ENCODE results near the gene DDR2. TPM values are rescaled to one million over a fixed set of nuclear protein-coding genes. Genes with fewer than 3 reads are reported as not detected.

Gene DDR2
- total and polyA plus RNA-seq, 2 of the 4 experiments (the other 2 are of a cell fraction) = 66.1 to 245 TPM

DNA sequence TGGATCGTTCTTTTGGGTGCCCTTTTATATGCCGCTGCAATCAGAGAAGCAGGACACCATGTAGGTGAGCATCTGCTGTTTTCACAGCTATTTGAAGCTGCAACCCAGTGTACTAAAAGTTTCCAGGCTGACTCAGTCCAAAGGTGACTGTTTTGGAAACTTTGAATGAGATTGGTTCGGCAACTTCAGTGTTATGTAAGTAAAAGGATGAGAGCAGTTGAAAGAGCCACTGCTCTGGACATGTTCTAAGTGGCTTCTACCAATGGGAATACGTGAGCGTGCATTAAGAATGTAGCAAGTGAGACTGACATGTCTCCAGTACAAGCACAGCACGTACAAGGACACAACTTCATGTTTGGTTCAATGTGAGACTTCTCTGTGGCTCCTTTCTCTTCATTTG, 55.6 kb downstream of the DDR2 start:
- POLR2A ChIA-PET (ENCODE audit: unreplicated experiment) = no interaction called here
- no peak overlapping the region for H2BK120ac ChIP-seq (ENCODE audit: low read depth, low read length)
- no peak overlapping the region for H2AK9ac ChIP-seq (replicated peaks; ENCODE audit: low read depth, low read length, poor library complexity)
- peaks cover 37 to 77% of the 10 kb centered on the region in 2 experiments for H3K79me1 ChIP-seq (ENCODE audit: low read depth in 1 of 2, low read length in 2 of 2)
- H3K4me2 ChIP-seq (ENCODE audit: low read depth, low read length) = no peak overlapping the region
- ATAC-seq (ENCODE audit: low read depth) = no peak
- peak overlapping the region; percentile 56 for H2AK5ac ChIP-seq (ENCODE audit: low read depth, low read length)
- no peak overlapping the region for H2BK5ac ChIP-seq (ENCODE audit: low read depth, low read length, poor library complexity, severe bottlenecking)
- no peak overlapping the region; a peak in 1 of 4 replicates for H4K8ac ChIP-seq (ENCODE audit: low read depth in 2 of 2, low read length in 2 of 2)
- no peak overlapping the region for H3K56ac ChIP-seq (ENCODE audit: extremely low read depth, insufficient read depth, low read length)
- H3K4ac ChIP-seq (ENCODE audit: low read depth, low read length) = no peak overlapping the region
- 90% methylated on average over 4 of the region's 6 CpGs; no CpG with 5 or more reads in 1 of the 2 experiments for WGBS, 2 experiments (ENCODE audit: extremely low coverage in 2 of 2, insufficient read length in 1 of 2)
- no peaks in the 10 kb centered on the region for H3K27me3 ChIP-seq (ENCODE audit: control insufficient read depth, insufficient read depth, low read length)
- H4K20me1 ChIP-seq (ENCODE audit: insufficient read depth, low read length) = peaks cover 70% of the 10 kb centered on the region
- intact Hi-C loops (cut with micrococcal nuclease) = no loop called here
- 0 out of 2 replicates have a peak overlapping the region, but pooled peaks have one; percentile 4 for H4K91ac ChIP-seq (ENCODE audit: insufficient read depth, low read depth, low read length)
- H3K27ac ChIP-seq (ENCODE audit: insufficient read depth, low read length) = no peak overlapping the region
- peaks cover 35% of the 10 kb centered on the region for H3K9me1 ChIP-seq (ENCODE audit: insufficient read depth, low read length)
- TF ChIP-seq SMC3 (IDR thresholded peaks at IDR 0.05; ENCODE audit: low read depth, low read length) (no peak), MAFK (IDR thresholded peaks at IDR 0.05; ENCODE audit: low read depth, low read length) (no peak), BHLHE40 (IDR thresholded peaks at IDR 0.05; ENCODE audit: low read depth, low read length) (no peak), RAD21 (IDR thresholded peaks at IDR 0.05; ENCODE audit: low read length) (no peak), MXI1 (IDR thresholded peaks at IDR 0.05; ENCODE audit: borderline replicate concordance, low read depth, low read length) (no peak), CEBPB (IDR thresholded peaks at IDR 0.05; ENCODE audit: low read depth, low read length) (no peak), RFX5 (IDR thresholded peaks at IDR 0.05; ENCODE audit: low read depth, low read length) (no peak), CHD1 (IDR thresholded peaks at IDR 0.05; ENCODE audit: low read depth, low read length) (no peak), RCOR1 (IDR thresholded peaks at IDR 0.05; ENCODE audit: insufficient replicate concordance, low read length) (no peak), MAZ (IDR thresholded peaks at IDR 0.05; ENCODE audit: borderline replicate concordance, low read depth, low read length) (no peak), FOS (IDR thresholded peaks at IDR 0.05; ENCODE audit: low read depth, low read length) (no peak), POLR2A (IDR thresholded peaks at IDR 0.05; ENCODE audit: low read depth, low read length) (no peak), NFE2L2 (IDR thresholded peaks at IDR 0.05; ENCODE audit: low read depth, low read length) (no peak)
- TF ChIP-seq, protein P1, sequence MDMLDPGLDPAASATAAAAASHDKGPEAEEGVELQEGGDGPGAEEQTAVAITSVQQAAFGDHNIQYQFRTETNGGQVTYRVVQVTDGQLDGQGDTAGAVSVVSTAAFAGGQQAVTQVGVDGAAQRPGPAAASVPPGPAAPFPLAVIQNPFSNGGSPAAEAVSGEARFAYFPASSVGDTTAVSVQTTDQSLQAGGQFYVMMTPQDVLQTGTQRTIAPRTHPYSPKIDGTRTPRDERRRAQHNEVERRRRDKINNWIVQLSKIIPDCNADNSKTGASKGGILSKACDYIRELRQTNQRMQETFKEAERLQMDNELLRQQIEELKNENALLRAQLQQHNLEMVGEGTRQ (IDR thresholded peaks at IDR 0.05; ENCODE audit: low read depth, low read length) = no peak
- TF ChIP-seq, protein P2, sequence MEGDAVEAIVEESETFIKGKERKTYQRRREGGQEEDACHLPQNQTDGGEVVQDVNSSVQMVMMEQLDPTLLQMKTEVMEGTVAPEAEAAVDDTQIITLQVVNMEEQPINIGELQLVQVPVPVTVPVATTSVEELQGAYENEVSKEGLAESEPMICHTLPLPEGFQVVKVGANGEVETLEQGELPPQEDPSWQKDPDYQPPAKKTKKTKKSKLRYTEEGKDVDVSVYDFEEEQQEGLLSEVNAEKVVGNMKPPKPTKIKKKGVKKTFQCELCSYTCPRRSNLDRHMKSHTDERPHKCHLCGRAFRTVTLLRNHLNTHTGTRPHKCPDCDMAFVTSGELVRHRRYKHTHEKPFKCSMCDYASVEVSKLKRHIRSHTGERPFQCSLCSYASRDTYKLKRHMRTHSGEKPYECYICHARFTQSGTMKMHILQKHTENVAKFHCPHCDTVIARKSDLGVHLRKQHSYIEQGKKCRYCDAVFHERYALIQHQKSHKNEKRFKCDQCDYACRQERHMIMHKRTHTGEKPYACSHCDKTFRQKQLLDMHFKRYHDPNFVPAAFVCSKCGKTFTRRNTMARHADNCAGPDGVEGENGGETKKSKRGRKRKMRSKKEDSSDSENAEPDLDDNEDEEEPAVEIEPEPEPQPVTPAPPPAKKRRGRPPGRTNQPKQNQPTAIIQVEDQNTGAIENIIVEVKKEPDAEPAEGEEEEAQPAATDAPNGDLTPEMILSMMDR (conservative IDR thresholded peaks at IDR 0.05; ENCODE audit: low read depth, low read length) = no peak
- TF ChIP-seq, protein P3, sequence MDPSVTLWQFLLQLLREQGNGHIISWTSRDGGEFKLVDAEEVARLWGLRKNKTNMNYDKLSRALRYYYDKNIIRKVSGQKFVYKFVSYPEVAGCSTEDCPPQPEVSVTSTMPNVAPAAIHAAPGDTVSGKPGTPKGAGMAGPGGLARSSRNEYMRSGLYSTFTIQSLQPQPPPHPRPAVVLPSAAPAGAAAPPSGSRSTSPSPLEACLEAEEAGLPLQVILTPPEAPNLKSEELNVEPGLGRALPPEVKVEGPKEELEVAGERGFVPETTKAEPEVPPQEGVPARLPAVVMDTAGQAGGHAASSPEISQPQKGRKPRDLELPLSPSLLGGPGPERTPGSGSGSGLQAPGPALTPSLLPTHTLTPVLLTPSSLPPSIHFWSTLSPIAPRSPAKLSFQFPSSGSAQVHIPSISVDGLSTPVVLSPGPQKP (IDR thresholded peaks at IDR 0.05; ENCODE audit: borderline replicate concordance, low read depth, low read length) = no peak
- H3K18ac ChIP-seq (ENCODE audit: low read depth, low read length) = no peak overlapping the region; the same call in 1 of the 2 replicates
- H3K36me3 ChIP-seq (ENCODE audit: control insufficient read depth, insufficient read depth, low read length) = peaks cover 6% of the 10 kb centered on the region
- CTCF ChIA-PET = no interaction called here
- 0 out of 2 replicates have a peak overlapping the region, but pooled peaks have one; percentile 7 for H3K14ac ChIP-seq (replicated peaks; ENCODE audit: low read depth, low read length)
- no peaks in the 10 kb centered on the region for H3K9me3 ChIP-seq (ENCODE audit: control insufficient read depth, insufficient read depth, low read length)
- H3K4me3 ChIP-seq (ENCODE audit: insufficient read depth, low read depth, low read length) = no peak overlapping the region
- no peak overlapping the region for H3K9ac ChIP-seq (ENCODE audit: low read depth, low read length)
- H3K23ac ChIP-seq (ENCODE audit: low read depth, low read length) = no peak overlapping the region
- no TSS peak for BruUV-seq (replicated peaks)
- no peak for DNase-seq
- dilution Hi-C loops (cut with HindIII; ENCODE audit: low sequenced_read_pairs, unreplicated experiment) = no loop called here
- H2BK15ac ChIP-seq (ENCODE audit: low read depth, low read length) = no peak overlapping the region
- no peak overlapping the region for H4K5ac ChIP-seq (ENCODE audit: low read depth, low read length)
- peaks cover 26% of the 10 kb centered on the region for H3K4me1 ChIP-seq (ENCODE audit: control insufficient read depth, insufficient read depth, low read length)
- H2AFZ ChIP-seq (replicated peaks; ENCODE audit: low read length, poor library complexity) = no peak overlapping the region
- in situ Hi-C loops (cut with MboI; ENCODE audit: low sequenced_read_pairs) = no loop called here
- no peak overlapping the region for H2BK20ac ChIP-seq (ENCODE audit: low read depth, low read length)

Measured in IMR-90 (cell line).